Fibroblast of skin of scalp (primary cell): ENCODE data around the gene CNOT10.

ENCODE experiments used
- DNase-seq: peaks from one replicate; pipeline ENCODE4 v3.0.0-alpha.2; 2013

The CNOT10 gene

DNA sequence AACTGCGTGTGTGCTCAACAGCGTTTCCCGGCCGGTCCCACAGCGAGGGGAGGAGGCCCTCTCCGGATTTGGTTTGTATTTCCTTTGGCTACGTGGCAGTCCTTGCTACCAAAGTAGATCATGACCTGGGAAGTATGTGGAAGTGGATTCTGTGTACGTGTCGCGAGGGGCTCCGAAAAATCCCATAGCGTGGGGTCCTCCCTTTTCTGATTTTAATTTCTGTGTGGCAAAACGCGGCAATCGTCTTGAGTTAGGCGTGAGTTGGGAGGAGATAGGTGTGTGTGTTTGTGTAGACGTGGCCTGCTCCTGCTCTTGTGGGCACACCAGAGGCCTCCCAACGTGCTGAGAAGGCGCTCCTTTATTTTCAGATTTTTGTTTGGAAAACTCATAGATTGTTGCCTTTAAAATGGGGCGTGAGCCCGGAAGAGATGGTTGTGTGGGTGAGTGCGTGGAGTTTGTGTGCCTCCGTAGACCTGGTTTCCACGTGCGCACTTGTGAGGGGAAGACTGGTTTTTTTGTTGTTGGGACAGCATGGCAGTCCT lies 134.1 kb downstream of the CNOT10 start:
- DNase-seq = no peak

DNA sequence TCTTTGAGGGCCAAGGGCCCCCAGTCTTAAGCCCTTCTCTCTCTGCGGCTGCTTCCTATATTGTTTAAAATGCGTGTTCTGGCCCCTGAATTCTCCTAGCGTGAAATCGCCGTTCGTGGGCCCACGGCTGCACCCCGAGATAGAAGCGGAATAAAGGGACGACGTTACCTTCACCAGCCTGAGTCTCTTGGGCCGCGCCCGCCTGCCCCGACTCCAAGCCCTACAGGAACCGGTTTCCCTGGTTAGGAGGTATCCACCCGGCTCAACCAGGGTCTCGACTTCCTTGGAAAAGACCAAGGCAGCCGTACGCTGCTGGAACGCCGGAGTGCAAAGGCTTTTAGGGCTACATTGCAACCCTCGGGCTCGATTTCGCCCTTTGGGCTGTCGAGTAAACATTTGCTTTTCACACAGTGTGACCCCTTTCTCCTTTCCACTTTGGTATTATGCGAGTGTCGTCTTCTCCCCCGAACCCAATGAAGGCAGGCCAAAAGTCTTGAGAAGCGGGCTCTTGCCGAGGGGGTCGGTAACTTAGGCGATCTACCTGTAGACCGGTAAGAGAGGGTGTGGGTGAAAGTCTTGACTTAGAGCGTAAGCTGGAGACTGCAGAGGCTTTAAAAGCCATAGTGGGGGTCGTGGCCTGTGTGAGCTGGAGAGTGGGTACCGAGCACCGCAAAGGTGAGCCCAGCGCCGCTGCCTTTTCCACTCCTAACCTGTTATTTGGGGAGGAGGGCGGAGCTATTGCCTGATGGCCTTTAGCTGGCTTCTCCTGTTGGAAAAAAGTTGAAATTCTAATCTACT lies 134.8 kb downstream of the CNOT10 start:
- no peak for DNase-seq

DNA sequence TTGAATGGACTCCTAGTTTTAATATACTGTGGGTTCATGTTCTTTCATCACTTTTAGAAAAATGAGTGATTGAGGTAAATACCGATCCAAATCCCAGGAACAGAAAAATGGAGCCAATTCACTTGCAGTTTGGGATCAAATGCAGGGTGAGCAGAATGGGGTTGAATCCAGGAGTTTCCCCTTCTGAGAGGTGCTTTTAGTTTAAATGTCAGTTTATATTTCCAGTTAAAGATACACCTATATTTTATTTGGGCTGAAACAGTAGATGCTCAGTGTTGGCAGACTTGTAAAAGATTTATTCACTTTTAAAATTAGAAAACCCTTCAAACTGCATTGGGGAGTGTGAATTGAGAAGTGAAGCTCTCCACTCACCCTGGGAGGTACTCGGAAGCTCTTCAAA lies 135.4 kb downstream of the CNOT10 start:
- no peak for DNase-seq

DNA sequence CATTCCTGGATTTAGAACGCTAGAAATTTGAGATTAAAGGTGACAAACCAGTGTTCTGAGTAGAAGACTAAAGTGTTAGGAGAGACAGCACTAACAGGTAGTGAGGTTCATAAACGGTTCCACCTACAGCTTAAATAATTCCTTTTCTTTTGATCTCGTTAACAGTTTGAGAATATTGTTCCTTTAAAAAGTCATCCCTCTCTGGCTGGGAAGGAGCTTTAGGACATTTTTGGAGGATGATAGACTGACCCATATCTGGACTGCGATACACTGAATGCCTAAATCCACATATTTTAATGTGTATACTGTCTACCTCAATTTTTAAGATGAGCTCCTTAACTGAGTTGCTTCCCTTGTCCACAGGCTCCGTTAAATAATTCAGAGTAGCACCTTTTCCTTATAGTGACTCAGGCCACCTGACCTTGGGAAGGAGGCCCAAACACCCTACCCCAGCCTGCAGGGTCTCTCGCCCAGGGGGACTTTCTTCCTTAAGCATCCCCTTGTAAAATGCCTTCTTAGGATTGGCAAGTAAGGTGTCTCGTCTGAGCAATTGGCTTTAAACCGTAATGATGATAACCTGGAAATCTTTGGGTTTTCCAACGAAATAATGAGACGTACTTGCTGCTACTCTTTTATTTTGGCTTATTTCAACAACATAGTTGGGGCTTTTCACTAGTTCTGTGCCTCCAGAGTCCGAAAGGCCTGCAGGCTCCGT lies 136.1 kb downstream of the CNOT10 start:
- no peak for DNase-seq

DNA sequence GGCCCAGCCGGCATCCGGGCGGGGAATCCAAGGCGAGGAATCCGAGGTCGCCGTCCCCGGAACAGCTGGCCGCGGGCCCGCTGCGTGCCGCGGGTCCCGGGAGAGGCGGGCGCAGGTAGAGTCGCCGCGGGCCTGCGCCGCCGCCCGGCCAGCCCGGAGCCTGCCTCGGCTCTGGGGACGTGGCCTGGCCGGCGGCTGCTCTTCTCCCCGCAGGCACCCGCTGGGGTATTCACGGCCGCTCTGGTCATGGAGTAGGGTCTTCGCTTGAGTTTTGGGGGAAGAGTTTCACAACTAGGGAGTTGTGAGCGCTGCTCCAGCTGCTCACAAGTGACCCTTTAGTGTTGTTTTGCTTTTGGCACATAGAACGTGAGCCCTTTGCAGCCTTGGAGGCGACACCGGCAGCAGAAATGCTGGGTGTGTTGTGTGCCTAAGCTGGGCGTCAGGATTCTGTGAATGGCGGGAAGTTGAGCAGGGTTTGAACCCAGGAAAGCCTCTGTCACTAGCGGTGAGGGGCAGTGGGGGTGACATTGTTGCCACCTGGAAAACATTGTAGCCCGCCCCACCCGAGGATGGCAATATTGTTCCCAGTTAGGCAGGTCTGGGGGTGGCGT lies 136.8 kb downstream of the CNOT10 start:
- no peak for DNase-seq

DNA sequence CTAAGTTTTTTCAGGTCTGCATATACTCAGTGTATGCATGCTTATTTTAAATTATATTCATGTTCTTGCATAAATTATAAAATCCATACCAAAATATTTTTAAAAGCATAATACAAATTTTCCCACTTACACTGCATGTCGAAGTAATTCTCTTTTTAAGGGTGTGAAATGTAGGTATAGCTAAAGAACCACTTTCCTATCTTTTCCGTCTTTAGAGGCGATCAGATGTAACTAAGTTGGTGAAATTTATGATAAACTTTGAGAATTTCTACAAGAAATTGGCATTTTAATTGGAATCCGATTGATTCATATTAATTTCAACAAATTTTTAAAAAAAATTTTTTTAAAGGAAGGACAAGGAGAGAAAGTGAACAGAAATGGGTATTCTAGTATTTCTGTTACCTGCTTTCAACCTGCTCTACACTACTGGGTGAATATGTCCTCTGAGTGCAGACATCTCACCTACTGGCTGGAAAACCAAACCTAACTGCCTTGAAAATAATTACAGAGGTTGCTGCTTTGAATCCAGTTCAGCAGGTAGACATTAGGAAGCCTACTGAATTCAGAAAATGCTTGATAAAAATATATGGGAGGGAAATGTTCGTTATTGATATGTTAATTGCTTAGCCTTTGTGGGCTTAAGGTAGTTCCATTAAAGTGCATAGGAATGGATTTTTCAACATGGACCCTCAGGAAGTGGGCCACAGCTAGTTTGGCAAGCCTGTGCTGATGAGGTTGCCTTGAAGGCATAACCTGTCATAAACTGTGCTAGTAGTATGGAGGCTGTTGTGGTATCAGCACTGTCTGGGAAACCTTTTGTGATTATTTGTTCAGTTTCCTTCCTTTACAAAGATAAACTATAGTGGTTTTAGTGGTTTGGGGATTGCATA lies 137.9 kb downstream of the CNOT10 start:
- DNase-seq = no peak
